Right lobe of liver (tissue), 6 donors: ENCODE results near the gene CTDP1. TPM values are rescaled to one million over a fixed set of nuclear protein-coding genes. Genes with fewer than 3 reads are reported as not detected.

Experiments used
- ATAC-seq, 4 donors: fragments of 200-7000 bp; cut with Tn5 transposase; one replicate each; pipeline ENCODE4 v1.9.1; 2020; ENCODE audit warnings: mild to moderate bottlenecking in 4 of 4, moderate library complexity in 4 of 4
- DNase-seq, 3 donors: peaks; one replicate each; pipeline ENCODE4 v3.0.0-alpha.2; 2020
- H3K27ac ChIP-seq, 3 donors: fragments of 200-600 bp; one replicate each; pipeline ENCODE4 v1.8.0; 2022
- H3K27me3 ChIP-seq, 2 donors: fragments of 200-600 bp; one replicate each; pipeline ENCODE4 v1.8.0; 2022
- H3K36me3 ChIP-seq, 4 donors: fragments of 200-600 bp; sonication (generic) in 1 of 4; one replicate each; pipeline versions ENCODE4 v1.5.1 to v1.8.0; 2017 to 2022; ENCODE audit warnings: control low read depth in 1 of 4
- H3K4me1 ChIP-seq, 4 donors: fragments of 200-600 bp; sonication (generic) in 1 of 4; one replicate each; pipeline versions ENCODE4 v1.5.1 to v1.8.0; 2017 to 2022; ENCODE audit warnings: control low read depth in 1 of 4
- H3K4me3 ChIP-seq, 3 donors: fragments of 200-600 bp; one replicate each; pipeline ENCODE4 v1.8.0; 2022
- H3K9me3 ChIP-seq, 4 donors: fragments of 200-600 bp; sonication (generic) in 1 of 4; one replicate each; pipeline versions ENCODE4 v1.5.1 to v1.8.0; 2017 to 2022; ENCODE audit warnings: control low read depth in 1 of 4
- CTCF ChIP-seq, 4 donors: fragments of 200-600 bp in 3 of 4; fragments of 450-650 bp in 1 of 4; IDR thresholded peaks; one replicate each; pipeline versions ENCODE4 v1.5.1 to v1.8.0; 2016 to 2022; ENCODE audit warnings: antibody characterized with exemption in 4 of 4, mild to moderate bottlenecking in 2 of 4
- POLR2A ChIP-seq: fragments of 450-650 bp; IDR thresholded peaks from one replicate; pipeline ENCODE4 v1.6.1; 2017; ENCODE audit warnings: antibody characterized with exemption, mild to moderate bottlenecking
- WGBS: methylation state at CpG from one replicate; pipeline ENCODE4 v1.1.6; 2018; ENCODE audit warnings: low coverage, low lambda C conversion rate; ENCODE audit not compliant: insufficient coverage; ENCODE audit errors: missing lambda C conversion rate; 5-methylcytosine and 5-hydroxymethylcytosine counted together
- intact Hi-C, 2 donors: fragments of 100-400 bp; cut with DNase I; formaldehyde crosslinking; loops; one replicate each; pipeline versions ENCODE4 v1.11.2 to v1.14.1; 2022
- total RNA-seq, 6 experiments: library from RNA; depleted of rRNA in 2 of 6; stranded (reverse); fragments of >200 nt in 2 of 6; fragmentation: NEBNext Ultra II Directional in 3 of 6; extraction: Animal tissue kit (Norgen Biotek cat#: 25700) in 3 of 6; gene quantifications; one replicate each; pipeline versions ENCODE4 v1.1.0 to v1.2.4, GENCODE V29; 2016 to 2023
- donor health status: DM: no; HTN: yes; CAD: no.
- donor health status: DM: no; HTN: no; CAD: no.
- donor health status: DM: no; HTN: no; CAD: no.
- donor health status: DM: no; HTN: yes; CAD: no.
- donor health status: DM: no; HTN: yes; CAD: no.

Gene CTDP1
- total RNA-seq, 6 experiments from 2014 or later: 7.5 to 10.4 (median 8.2) TPM

GRCh38 chr18:79781331-79781941 lies 101.8 kb downstream of the CTDP1 start:
- H3K9me3 ChIP-seq: no peaks in the 10 kb centered on the region
- H3K4me3 ChIP-seq: no peak overlapping the region
- no peak for ATAC-seq
- no peak overlapping the region for H3K27ac ChIP-seq
- intact Hi-C loops: no loop called here
- WGBS: 56% methylated on average over 9 of the region's 17 CpGs
- DNase-seq: peak in 1 of 3 donors; percentile 41
- TF ChIP-seq POLR2A: no peak
- no peak for TF ChIP-seq CTCF (IDR thresholded peaks at IDR 0.05)
- H3K36me3 ChIP-seq: no peaks in the 10 kb centered on the region
- peaks cover 0 to 3% of the 10 kb centered on the region in 2 donors for H3K27me3 ChIP-seq
- H3K4me1 ChIP-seq: no peaks in the 10 kb centered on the region

GRCh38 chr18:79782566-79783308 lies 103.1 kb downstream of the CTDP1 start:
- H3K27me3 ChIP-seq: peaks cover 0 to 3% of the 10 kb centered on the region in 2 donors
- ATAC-seq (no peak), DNase-seq (peak in 1 of 3 donors; percentile 24)
- no peak for TF ChIP-seq CTCF (IDR thresholded peaks at IDR 0.05)
- TF ChIP-seq POLR2A: no peak
- H3K36me3 ChIP-seq: no peaks in the 10 kb centered on the region
- intact Hi-C loops: no loop called here
- 63% methylated on average over 5 of the region's 43 CpGs for WGBS
- no peak overlapping the region for H3K4me3 ChIP-seq
- no peaks in the 10 kb centered on the region for H3K4me1 ChIP-seq
- H3K9me3 ChIP-seq: no peaks in the 10 kb centered on the region
- H3K27ac ChIP-seq: no peak overlapping the region

GRCh38 chr18:79784071-79784913 lies 104.7 kb downstream of the CTDP1 start:
- intact Hi-C loops: no loop called here

More at GRCh38 chr18:79784071-79784913, 104.7 kb downstream of the CTDP1 start:
- Histone ChIP-seq H3K4me1 (no peaks in the 10 kb centered on the region), H3K27ac (no peak overlapping the region), H3K4me3 (no peak overlapping the region), H3K27me3 (peaks cover 0 to 3% of the 10 kb centered on the region in 2 donors), H3K9me3 (no peaks in the 10 kb centered on the region), H3K36me3 (no peaks in the 10 kb centered on the region)
- 79% methylated on average over 37 of the region's 42 CpGs for WGBS
- no peak for ATAC-seq
- DNase-seq: peak in 1 of 3 donors; percentile 46
- no peak for TF ChIP-seq POLR2A
- no peak for TF ChIP-seq CTCF (IDR thresholded peaks at IDR 0.05)
